Measurements from ENCODE around the gene PTCHD4. TPM values are rescaled to one million over a fixed set of nuclear protein-coding genes. Genes with fewer than 3 reads are reported as not detected.

The PTCHD4 gene
- total and polyA plus RNA-seq, 7 experiments from 2014 or later = not detected

DNA sequence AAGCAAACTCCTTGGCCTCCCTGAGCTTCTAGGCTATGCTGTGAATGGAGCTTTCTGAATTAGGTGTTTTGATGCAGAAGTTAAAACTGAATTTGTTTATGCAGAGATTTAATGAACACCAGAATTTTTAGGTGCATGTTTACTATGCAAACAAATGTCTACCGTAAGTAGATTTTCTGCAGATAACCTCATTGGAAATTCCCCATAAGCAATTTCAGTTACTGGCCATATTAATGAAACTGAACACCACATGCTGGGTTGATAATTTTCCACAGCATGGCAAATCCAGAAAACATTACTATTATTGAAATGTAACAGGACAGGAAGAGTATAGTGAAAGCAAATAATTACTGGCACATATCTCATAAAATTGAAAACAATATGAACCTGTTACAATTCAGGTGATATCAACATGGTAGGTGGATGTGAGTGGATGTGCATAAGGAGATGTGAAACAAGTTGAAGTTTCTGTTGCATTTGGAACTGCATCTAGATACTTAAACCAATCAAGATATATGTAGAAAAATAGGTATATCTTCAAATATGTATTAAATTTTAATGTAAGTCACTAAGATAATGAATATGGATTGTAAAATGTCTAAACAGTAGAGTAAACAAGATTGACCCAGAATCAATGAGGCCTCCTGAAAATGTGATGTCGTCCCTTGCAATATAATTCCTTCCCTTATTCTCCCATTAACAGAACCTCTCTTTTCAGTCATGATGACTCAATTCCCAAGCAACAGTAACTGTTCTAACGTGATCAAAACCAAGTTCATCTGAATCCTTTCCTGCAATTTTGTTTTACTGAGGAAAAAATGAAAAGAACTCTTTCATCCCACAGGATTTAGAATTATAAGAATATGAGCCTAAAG is 11.0 kb downstream of the PTCHD4 start:
- no peaks in the 10 kb centered on the region for H3K4me1 Mint-ChIP-seq
- H3K36me3 Mint-ChIP-seq = no peaks in the 10 kb centered on the region
- Histone ChIP-seq H3K9me3 (ENCODE audit: control insufficient read depth in 2 of 3, low read length in 3 of 3) (no peaks in the 10 kb centered on the region), H3K4me1 (ENCODE audit: control insufficient read depth in 2 of 2, insufficient read depth in 2 of 2, low read length in 2 of 2) (no peaks in the 10 kb centered on the region), H3K27ac (ENCODE audit: low read depth, low read length) (no peak overlapping the region), H3K27me3 (ENCODE audit: control insufficient read depth in 2 of 2, insufficient read depth in 2 of 2, low read length in 2 of 2) (no peaks in the 10 kb centered on the region), H3K36me3 (ENCODE audit: control insufficient read depth in 2 of 3, insufficient read depth in 3 of 3, low read length in 3 of 3) (no peaks in the 10 kb centered on the region), H3K4me3 (ENCODE audit: low read length) (no peak overlapping the region)
- no peak overlapping the region for H3K27ac Mint-ChIP-seq
- H3K9me3 Mint-ChIP-seq = peaks cover 0 to 5% (median 1%) of the 10 kb centered on the region in 11 donors
- CTCF ChIA-PET = no interaction called here
- no peak overlapping the region for H3K4me3 Mint-ChIP-seq
- peaks cover 0 to 5% (median 0%) of the 10 kb centered on the region in 5 donors for H3K27me3 Mint-ChIP-seq
- intact Hi-C loops (cut with micrococcal nuclease) = no loop called here
- no peak for DNase-seq
- no peak for ATAC-seq
- POLR2A ChIA-PET = no interaction called here

- H3K4me1 ChIP-seq (ENCODE audit: control insufficient read depth in 2 of 2, insufficient read depth in 2 of 2, low read length in 2 of 2) = no peaks in the 10 kb centered on the region
- no peaks in the 10 kb centered on the region for H3K36me3 ChIP-seq (ENCODE audit: control insufficient read depth in 2 of 3, insufficient read depth in 3 of 3, low read length in 3 of 3)
- H3K4me3 Mint-ChIP-seq = no peak overlapping the region
- ChIA-PET CTCF (no interaction called here), POLR2A (no interaction called here)
- H3K9me3 ChIP-seq (ENCODE audit: control insufficient read depth in 2 of 3, low read length in 3 of 3) = no peaks in the 10 kb centered on the region
- intact Hi-C loops (cut with micrococcal nuclease) = no loop called here
- H3K36me3 Mint-ChIP-seq = no peaks in the 10 kb centered on the region
- H3K27ac Mint-ChIP-seq = no peak overlapping the region
- H3K27me3 Mint-ChIP-seq = peaks cover 0 to 12% (median 3%) of the 10 kb centered on the region in 5 donors
- peaks cover 0 to 12% (median 0%) of the 10 kb centered on the region in 11 donors for H3K9me3 Mint-ChIP-seq
- no peak overlapping the region for H3K27ac ChIP-seq (ENCODE audit: low read depth, low read length)
- H3K4me3 ChIP-seq (ENCODE audit: low read length) = no peak overlapping the region
- DNase-seq = no peak
- H3K4me1 Mint-ChIP-seq = no peaks in the 10 kb centered on the region
- ATAC-seq = no peak
- no peaks in the 10 kb centered on the region for H3K27me3 ChIP-seq (ENCODE audit: control insufficient read depth in 2 of 2, insufficient read depth in 2 of 2, low read length in 2 of 2)
These were observed 12.1 kb downstream of the PTCHD4 start for GRCh38 chr6:48098923-48099322.

GRCh38 chr6:48092550-48093217 is 18.3 kb downstream of the PTCHD4 start:
- ATAC-seq (no peak), DNase-seq (no peak)
- Mint-ChIP-seq H3K9me3 (peaks cover 0 to 9% (median 0%) of the 10 kb centered on the region in 11 donors), H3K27me3 (peaks cover 0 to 7% (median 0%) of the 10 kb centered on the region in 5 donors), H3K27ac (no peak overlapping the region), H3K4me3 (no peak overlapping the region), H3K4me1 (no peaks in the 10 kb centered on the region), H3K36me3 (no peaks in the 10 kb centered on the region)
- ChIA-PET POLR2A (no interaction called here), CTCF (no interaction called here)
- Histone ChIP-seq H3K4me3 (ENCODE audit: low read length) (no peak overlapping the region), H3K36me3 (ENCODE audit: control insufficient read depth in 2 of 3, insufficient read depth in 3 of 3, low read length in 3 of 3) (no peaks in the 10 kb centered on the region), H3K4me1 (ENCODE audit: control insufficient read depth in 2 of 2, insufficient read depth in 2 of 2, low read length in 2 of 2) (no peaks in the 10 kb centered on the region), H3K27ac (ENCODE audit: low read depth, low read length) (no peak overlapping the region), H3K27me3 (ENCODE audit: control insufficient read depth in 2 of 2, insufficient read depth in 2 of 2, low read length in 2 of 2) (no peaks in the 10 kb centered on the region), H3K9me3 (ENCODE audit: control insufficient read depth in 2 of 3, low read length in 3 of 3) (no peaks in the 10 kb centered on the region)
- intact Hi-C loops (cut with micrococcal nuclease) = no loop called here

DNA sequence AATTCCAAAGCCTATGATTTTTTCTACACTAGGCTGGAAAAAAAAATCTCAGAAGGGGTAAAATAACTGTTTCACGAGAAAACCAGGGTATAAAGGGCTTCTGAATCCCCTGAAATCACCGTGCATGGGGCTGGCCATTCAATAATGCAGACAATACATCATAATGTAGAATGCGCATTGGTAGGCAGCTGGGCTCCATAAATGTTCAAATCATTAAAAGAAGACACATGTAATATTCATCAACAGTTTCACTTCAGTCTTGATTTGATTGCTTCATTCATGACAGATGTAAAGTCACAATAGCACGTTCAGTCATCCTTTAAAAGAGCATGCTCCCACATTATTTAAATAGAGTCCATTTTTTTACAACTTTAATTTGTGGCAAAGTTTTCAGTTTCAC is 20.5 kb downstream of the PTCHD4 start:
- Histone ChIP-seq H3K27ac (ENCODE audit: low read depth, low read length) (no peak overlapping the region), H3K4me1 (ENCODE audit: control insufficient read depth in 2 of 2, insufficient read depth in 2 of 2, low read length in 2 of 2) (no peaks in the 10 kb centered on the region), H3K9me3 (ENCODE audit: control insufficient read depth in 2 of 3, low read length in 3 of 3) (no peaks in the 10 kb centered on the region), H3K36me3 (ENCODE audit: control insufficient read depth in 2 of 3, insufficient read depth in 3 of 3, low read length in 3 of 3) (no peaks in the 10 kb centered on the region), H3K27me3 (ENCODE audit: control insufficient read depth in 2 of 2, insufficient read depth in 2 of 2, low read length in 2 of 2) (no peaks in the 10 kb centered on the region), H3K4me3 (ENCODE audit: low read length) (no peak overlapping the region)
- Mint-ChIP-seq H3K27ac (no peak overlapping the region), H3K9me3 (peaks cover 0 to 9% (median 0%) of the 10 kb centered on the region in 11 donors), H3K4me3 (no peak overlapping the region), H3K27me3 (peaks cover 0 to 7% (median 0%) of the 10 kb centered on the region in 5 donors), H3K36me3 (no peaks in the 10 kb centered on the region), H3K4me1 (no peaks in the 10 kb centered on the region)
- CTCF ChIA-PET = no interaction called here
- DNase-seq = no peak
- POLR2A ChIA-PET = no interaction called here
- no peak for ATAC-seq
- intact Hi-C loops (cut with micrococcal nuclease) = no loop called here

DNA sequence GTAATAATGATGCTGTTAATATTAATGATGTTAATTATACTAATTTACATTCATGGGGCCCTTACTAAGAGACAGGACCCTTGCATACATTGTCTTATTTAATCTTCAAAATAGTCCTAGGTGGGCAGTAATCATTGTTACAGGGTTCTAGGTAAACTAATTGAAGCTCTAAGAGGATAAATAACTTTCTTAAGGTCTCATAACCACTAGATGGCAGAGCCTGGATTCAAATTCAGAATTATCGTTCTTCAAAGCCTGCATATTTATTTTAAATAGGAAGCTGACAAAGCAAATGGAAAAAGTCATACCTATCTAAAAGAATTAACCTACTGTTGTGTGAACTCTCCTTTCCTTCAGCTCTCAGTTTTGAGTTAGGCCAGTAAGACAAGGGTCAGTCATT is 23.5 kb downstream of the PTCHD4 start:
- H3K4me3 ChIP-seq (ENCODE audit: low read length) = no peak overlapping the region
- no peak for ATAC-seq

GRCh38 chr6:48086187-48086586 is 24.8 kb downstream of the PTCHD4 start:
- Mint-ChIP-seq H3K27me3 (no peaks in the 10 kb centered on the region), H3K4me1 (no peaks in the 10 kb centered on the region)
- POLR2A ChIA-PET = no interaction called here

More for the DNA sequence above, 23.5 kb downstream of the PTCHD4 start:
- ChIA-PET POLR2A (no interaction called here), CTCF (no interaction called here)
- Mint-ChIP-seq H3K36me3 (no peaks in the 10 kb centered on the region), H3K27ac (no peak overlapping the region), H3K4me3 (no peak overlapping the region), H3K9me3 (peaks cover 0 to 5% (median 0%) of the 10 kb centered on the region in 11 donors), H3K27me3 (no peaks in the 10 kb centered on the region), H3K4me1 (no peaks in the 10 kb centered on the region)
- no peaks in the 10 kb centered on the region for H3K4me1 ChIP-seq (ENCODE audit: control insufficient read depth in 2 of 2, insufficient read depth in 2 of 2, low read length in 2 of 2)
- H3K36me3 ChIP-seq (ENCODE audit: control insufficient read depth in 2 of 3, insufficient read depth in 3 of 3, low read length in 3 of 3) = no peaks in the 10 kb centered on the region
- intact Hi-C loops (cut with micrococcal nuclease) = no loop called here
- no peaks in the 10 kb centered on the region for H3K9me3 ChIP-seq (ENCODE audit: control insufficient read depth in 2 of 3, low read length in 3 of 3)
- H3K27me3 ChIP-seq (ENCODE audit: control insufficient read depth in 2 of 2, insufficient read depth in 2 of 2, low read length in 2 of 2) = no peaks in the 10 kb centered on the region
- no peak overlapping the region for H3K27ac ChIP-seq (ENCODE audit: low read depth, low read length)
- DNase-seq = no peak

More at GRCh38 chr6:48086187-48086586, 24.8 kb downstream of the PTCHD4 start:
- no peaks in the 10 kb centered on the region for H3K36me3 Mint-ChIP-seq
- CTCF ChIA-PET = no interaction called here
- Histone ChIP-seq H3K4me3 (ENCODE audit: low read length) (no peak overlapping the region), H3K4me1 (ENCODE audit: control insufficient read depth in 2 of 2, insufficient read depth in 2 of 2, low read length in 2 of 2) (no peaks in the 10 kb centered on the region), H3K27ac (ENCODE audit: low read depth, low read length) (no peak overlapping the region), H3K36me3 (ENCODE audit: control insufficient read depth in 2 of 3, insufficient read depth in 3 of 3, low read length in 3 of 3) (no peaks in the 10 kb centered on the region), H3K27me3 (ENCODE audit: control insufficient read depth in 2 of 2, insufficient read depth in 2 of 2, low read length in 2 of 2) (no peaks in the 10 kb centered on the region), H3K9me3 (ENCODE audit: control insufficient read depth in 2 of 3, low read length in 3 of 3) (no peaks in the 10 kb centered on the region)
- peaks cover 0 to 5% (median 0%) of the 10 kb centered on the region in 11 donors for H3K9me3 Mint-ChIP-seq
- ATAC-seq (no peak), DNase-seq (no peak)
- H3K27ac Mint-ChIP-seq = no peak overlapping the region
- intact Hi-C loops (cut with micrococcal nuclease) = no loop called here
- no peak overlapping the region for H3K4me3 Mint-ChIP-seq

All from naive thymus-derived CD4-positive, alpha-beta T cell (primary cell).